Stimulated activated effector memory CD8-positive, alpha-beta T cell treated with anti-CD3 and anti-CD28 coated beads, Interleukin-12 subunit alpha, Interleukin-12 subunit beta, amount 100 ng/mL, for 72 hours (primary cell): ENCODE results near the gene LMO1.

ENCODE experiments used
- ATAC-seq: fragments of 150-1000 bp; cut with Tn5 transposase; 2 replicates; pipeline ENCODE4 v1.10.0; 2021
- DNase-seq, 2 donors: peaks; one replicate each; pipeline ENCODE4 v3.0.0; 2021 to 2022; ENCODE audit warnings: low spot score in 2 of 2
- H3K27ac Mint-ChIP-seq: one replicate; pipeline ENCODE4 v1.8.0; 2022; ENCODE audit warnings: mild to moderate bottlenecking, mixed read lengths
- H3K36me3 Mint-ChIP-seq: one replicate; pipeline ENCODE4 v1.8.0; 2022; ENCODE audit warnings: mild to moderate bottlenecking, mixed read lengths
- H3K4me1 Mint-ChIP-seq: one replicate; pipeline ENCODE4 v1.8.0; 2022; ENCODE audit warnings: mixed read lengths
- H3K4me3 Mint-ChIP-seq: one replicate; pipeline ENCODE4 v1.8.0; 2022; ENCODE audit warnings: mild to moderate bottlenecking, mixed read lengths
- H3K9me3 Mint-ChIP-seq: one replicate; pipeline ENCODE4 v1.8.0; 2022; ENCODE audit warnings: mixed read lengths

Gene LMO1

DNA sequence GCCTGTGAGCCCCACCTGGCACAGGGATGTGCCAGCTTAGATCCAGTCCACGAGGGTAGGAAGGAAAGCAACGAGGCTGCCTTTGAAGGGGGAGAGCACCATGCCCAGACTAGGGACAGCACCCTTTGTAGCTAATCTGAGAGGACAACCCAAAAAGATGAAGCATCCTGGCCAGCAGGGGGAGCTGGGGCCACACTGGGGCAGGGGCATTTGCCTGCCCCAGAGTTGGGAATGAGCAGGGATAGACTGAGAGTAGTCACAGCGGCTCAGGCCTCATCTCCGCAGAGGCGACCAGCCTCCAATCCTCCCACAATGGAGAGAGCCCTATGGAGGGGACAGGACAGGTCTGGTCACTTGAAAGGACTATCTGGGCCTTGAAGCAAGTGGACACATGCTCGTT, 16.4 kb downstream of the LMO1 start:
- DNase-seq (no peak), ATAC-seq (no peak)
- H3K9me3 Mint-ChIP-seq, result no peaks in the 10 kb centered on the region
- no peaks in the 10 kb centered on the region for H3K4me1 Mint-ChIP-seq
- no peaks in the 10 kb centered on the region for H3K36me3 Mint-ChIP-seq
- H3K4me3 Mint-ChIP-seq, result no peak overlapping the region
- H3K27ac Mint-ChIP-seq, result no peak overlapping the region

DNA sequence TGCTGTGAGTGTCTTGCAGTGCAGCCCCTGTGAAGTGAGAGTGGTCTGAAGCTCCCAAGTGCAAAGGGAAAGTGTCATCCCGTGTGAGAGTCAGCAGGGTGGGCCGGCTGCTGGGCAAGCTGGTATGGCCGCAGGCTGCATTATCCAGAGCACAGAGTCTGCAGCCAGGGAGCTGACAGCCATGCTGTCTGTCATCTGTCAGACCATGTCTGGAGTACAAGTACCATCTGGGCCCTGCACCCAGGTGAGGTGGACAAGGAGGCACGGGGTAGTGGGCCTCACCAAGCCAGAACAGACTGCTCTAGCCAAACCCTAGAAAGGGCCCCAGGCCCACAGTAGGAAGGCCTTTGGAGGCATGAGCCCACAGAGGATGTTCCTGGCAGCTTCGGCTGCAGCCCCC, 20.2 kb downstream of the LMO1 start:
- Mint-ChIP-seq H3K4me3 (no peak overlapping the region), H3K4me1 (no peaks in the 10 kb centered on the region), H3K9me3 (no peaks in the 10 kb centered on the region), H3K27ac (no peak overlapping the region), H3K36me3 (no peaks in the 10 kb centered on the region)
- ATAC-seq (no peak), DNase-seq (no peak)

DNA sequence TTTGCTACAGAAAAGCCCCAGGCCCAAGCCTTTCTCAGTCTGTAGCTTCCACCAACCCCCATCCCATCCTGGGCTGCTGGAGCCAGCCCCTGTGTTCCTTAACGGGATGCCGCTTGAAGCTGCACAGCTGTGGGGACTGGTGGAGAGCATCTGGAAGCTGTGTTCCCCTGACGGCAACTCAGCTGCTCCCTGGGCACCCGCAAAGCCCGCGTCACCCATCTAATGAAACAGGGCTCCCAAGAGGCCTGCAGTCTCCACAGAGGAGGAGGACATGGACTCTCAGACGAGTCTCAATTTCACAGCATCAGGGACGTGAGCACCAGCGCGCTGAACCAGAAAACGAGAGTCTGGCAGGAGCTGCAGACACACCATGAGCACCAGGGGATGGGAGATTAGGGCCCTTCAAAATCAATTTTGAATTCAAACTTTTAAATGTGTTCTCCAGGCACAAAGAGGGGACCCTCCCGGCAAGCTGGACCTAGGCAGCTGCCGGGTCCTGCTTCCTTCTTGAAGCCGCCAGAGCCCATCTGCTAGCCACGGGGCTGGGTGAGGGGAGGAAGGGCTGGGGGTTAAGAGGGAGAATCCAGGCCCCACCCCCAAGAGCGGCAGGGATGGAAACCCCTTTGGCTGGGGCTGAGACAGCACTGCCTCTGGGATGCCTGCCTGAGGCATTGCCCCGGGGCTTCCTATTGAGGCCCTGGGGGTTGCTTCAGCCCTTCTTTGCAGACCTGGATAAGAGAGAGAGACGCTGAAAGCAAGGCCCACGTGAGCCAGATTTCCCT, 21.0 kb downstream of the LMO1 start:
- DNase-seq (no peak), ATAC-seq (no peak)
- Mint-ChIP-seq H3K36me3 (no peaks in the 10 kb centered on the region), H3K27ac (no peak overlapping the region), H3K4me1 (no peaks in the 10 kb centered on the region), H3K4me3 (no peak overlapping the region), H3K9me3 (no peaks in the 10 kb centered on the region)

DNA sequence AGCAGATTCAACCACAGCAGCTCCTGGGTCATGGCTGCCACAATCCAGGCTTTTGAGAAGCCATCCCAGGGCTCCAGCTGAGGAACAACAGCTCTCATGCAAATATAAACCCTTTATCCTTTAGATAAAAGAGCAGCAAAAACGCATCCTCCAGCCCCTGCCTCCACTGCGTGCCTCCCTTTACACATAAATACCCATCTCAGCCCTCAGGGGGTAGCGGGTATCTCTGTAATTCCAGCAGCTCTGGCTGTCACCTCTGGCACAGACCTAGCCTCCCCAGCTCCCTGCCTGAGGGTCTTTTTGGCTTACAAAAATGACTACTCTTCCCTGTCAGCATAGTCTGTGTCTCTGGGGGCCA, 21.6 kb downstream of the LMO1 start:
- no peak overlapping the region for H3K27ac Mint-ChIP-seq
- H3K9me3 Mint-ChIP-seq, result no peaks in the 10 kb centered on the region
- no peaks in the 10 kb centered on the region for H3K4me1 Mint-ChIP-seq
- no peaks in the 10 kb centered on the region for H3K36me3 Mint-ChIP-seq
- no peak overlapping the region for H3K4me3 Mint-ChIP-seq
- no peak for ATAC-seq
- no peak for DNase-seq

DNA sequence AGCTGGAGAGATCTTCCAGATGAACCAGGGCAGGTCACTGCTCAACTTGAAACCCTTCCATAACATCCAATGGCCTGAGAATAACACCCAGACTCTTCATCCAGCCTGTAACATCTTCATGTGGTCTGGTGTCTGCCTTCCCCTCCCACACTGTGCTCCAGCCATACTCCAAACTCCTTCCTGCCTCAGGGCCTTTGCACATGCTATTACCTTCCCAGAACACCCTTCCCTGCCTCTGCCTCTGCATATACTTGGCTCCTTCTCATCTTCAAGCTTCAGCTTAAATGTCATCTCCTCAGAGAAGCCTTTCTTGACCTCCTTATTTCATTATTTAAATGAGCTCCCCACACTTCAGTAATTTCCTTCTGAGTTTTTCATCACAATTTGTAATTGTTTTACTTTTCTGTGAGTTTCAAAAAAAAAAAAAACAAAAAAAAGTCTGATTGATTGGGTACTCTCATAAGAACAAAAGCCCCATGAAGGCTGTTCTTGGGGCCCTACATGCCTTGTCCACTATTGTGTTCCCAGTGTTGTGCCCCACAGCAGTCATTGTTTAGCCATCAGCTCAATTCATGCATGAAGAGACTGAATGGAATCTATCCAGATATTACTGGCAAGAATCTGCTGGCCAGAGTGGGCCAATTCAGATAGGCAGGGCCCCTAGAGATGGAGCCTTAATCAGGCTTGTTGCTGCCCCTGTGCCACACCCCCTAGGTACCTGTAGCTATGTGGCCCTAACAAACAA, 22.1 kb downstream of the LMO1 start:
- Mint-ChIP-seq H3K36me3 (no peaks in the 10 kb centered on the region), H3K9me3 (no peaks in the 10 kb centered on the region), H3K4me1 (no peaks in the 10 kb centered on the region), H3K4me3 (no peak overlapping the region), H3K27ac (no peak overlapping the region)
- DNase-seq (no peak), ATAC-seq (no peak)

DNA sequence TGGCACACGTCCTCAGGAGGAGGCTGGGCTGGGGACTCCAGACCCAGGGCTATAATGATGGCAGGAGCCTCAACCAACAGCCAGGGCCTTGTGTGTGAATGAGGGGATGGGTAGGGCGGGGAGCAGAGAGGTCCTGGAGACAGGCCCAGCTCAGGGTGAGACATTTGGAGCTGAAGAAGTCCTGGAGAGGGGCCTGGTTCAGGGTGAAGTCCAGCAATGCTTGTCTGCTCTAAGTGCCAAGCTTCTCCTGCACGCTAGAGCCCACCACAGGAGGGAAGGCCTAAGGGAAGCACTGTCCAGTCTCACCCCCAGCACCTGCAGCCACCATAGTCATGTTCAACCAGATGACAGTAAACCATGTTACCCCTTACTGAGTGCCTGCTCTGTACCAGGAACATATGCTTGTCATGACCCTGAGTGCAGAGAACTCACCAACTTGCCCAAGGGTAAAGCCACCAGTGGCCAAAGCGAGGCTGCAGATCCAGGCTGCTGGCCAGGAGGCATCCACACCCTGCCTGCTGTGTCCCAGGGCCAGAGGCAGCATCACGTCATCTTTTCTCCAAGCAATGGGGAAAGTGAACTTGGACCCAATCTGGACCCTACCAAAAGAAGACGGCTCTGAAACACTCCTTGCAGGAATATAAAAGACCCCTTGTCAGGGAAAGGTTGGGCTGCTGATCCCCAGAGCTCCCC, 24.0 kb downstream of the LMO1 start:
- no peak for DNase-seq
- Mint-ChIP-seq H3K36me3 (no peaks in the 10 kb centered on the region), H3K9me3 (no peaks in the 10 kb centered on the region), H3K4me3 (no peak overlapping the region), H3K4me1 (peaks cover 7% of the 10 kb centered on the region), H3K27ac (no peak overlapping the region)
- peak; percentile 6 for ATAC-seq

DNA sequence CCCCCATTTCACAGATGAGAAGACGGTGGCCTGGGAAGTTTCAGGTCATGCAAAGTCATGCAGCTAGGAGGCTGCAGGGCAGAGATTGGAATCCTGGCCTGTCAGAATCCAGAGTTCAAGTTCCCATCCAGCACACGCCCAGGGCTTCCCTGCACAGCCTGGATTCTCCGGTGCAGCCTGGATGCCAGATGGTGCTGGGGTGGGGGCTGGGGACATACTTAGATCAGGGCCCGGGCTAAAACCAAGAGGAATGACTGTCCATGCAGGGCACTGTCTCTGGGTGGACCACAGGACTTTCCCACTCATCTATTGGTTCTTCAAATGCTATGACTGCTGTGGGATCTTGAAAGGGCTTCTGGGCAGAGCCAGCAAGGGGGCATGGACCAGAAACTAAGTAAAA, 24.6 kb downstream of the LMO1 start:
- peaks cover 12% of the 10 kb centered on the region for H3K4me1 Mint-ChIP-seq
- no peaks in the 10 kb centered on the region for H3K36me3 Mint-ChIP-seq
- H3K9me3 Mint-ChIP-seq, result no peaks in the 10 kb centered on the region
- DNase-seq, result no peak
- no peak overlapping the region for H3K4me3 Mint-ChIP-seq
- ATAC-seq, result no peak
- H3K27ac Mint-ChIP-seq, result no peak overlapping the region

DNA sequence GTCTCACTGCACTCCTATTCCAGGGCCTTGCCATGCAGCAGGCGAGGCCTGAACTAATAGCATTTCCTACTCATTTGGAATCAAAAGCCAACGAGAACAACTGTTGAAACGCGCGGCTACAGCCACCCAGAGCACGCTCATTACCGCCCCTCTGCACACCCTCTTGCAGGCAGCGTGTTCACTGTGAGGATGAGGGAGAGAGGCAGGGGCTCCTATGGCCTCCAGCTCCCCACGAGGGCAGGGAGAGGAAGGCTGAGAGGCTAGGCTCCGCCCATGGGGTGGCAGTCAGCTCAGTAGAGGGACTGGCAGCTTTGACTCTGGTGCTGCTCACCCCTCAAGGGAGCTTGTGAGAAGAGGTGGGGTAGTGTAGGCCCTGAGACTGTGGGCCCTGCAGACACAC, 26.2 kb downstream of the LMO1 start:
- no peak for ATAC-seq
- Mint-ChIP-seq H3K4me1 (peaks cover 12% of the 10 kb centered on the region), H3K36me3 (no peaks in the 10 kb centered on the region), H3K27ac (no peak overlapping the region), H3K4me3 (no peak overlapping the region), H3K9me3 (no peaks in the 10 kb centered on the region)
- DNase-seq, result no peak

DNA sequence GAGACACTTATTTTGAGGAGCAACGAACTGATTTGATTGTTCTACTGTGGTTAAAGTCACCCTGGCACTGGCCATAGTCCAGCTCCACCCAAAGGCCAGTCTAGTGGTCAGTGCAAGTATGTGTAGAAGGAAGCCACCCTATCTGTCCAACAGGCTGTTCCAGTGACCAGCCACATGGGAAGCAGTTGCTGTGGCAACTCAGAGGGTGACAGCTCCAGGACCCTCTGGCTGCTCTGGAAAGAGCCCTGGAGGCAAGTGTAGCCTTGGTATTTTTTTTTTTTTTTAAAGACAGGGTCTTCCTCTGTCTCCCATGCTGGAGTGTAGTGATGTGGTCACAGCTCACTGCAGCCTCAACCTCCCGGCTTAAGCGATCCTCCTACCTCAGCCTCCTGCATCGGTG, 27.8 kb downstream of the LMO1 start:
- DNase-seq, result no peak
- Mint-ChIP-seq H3K4me3 (no peak overlapping the region), H3K4me1 (peaks cover 12% of the 10 kb centered on the region), H3K27ac (no peak overlapping the region), H3K36me3 (no peaks in the 10 kb centered on the region), H3K9me3 (no peaks in the 10 kb centered on the region)
- ATAC-seq, result no peak

DNA sequence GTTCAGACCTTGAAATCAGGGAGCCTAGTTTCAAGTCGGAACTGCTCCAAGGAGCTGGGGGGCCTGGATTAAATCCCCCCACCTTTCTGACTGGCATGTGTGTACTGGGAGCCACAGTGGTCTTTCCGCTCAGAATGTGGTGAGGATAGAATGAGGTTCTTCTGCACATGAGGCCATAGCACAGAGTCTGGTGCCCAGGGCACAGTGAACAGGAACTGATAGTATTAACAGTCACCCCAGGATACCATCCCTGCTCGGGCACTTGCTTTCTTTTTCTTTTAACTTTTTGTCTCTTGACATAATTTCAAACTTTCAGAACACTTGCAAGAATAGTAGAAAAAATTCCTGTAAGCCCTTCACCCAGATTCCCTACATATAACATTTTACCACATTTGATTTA, 28.8 kb downstream of the LMO1 start:
- H3K36me3 Mint-ChIP-seq, result no peaks in the 10 kb centered on the region
- H3K27ac Mint-ChIP-seq, result no peak overlapping the region
- no peaks in the 10 kb centered on the region for H3K9me3 Mint-ChIP-seq
- ATAC-seq (no peak), DNase-seq (no peak)
- H3K4me3 Mint-ChIP-seq, result no peak overlapping the region
- peaks cover 12% of the 10 kb centered on the region for H3K4me1 Mint-ChIP-seq

DNA sequence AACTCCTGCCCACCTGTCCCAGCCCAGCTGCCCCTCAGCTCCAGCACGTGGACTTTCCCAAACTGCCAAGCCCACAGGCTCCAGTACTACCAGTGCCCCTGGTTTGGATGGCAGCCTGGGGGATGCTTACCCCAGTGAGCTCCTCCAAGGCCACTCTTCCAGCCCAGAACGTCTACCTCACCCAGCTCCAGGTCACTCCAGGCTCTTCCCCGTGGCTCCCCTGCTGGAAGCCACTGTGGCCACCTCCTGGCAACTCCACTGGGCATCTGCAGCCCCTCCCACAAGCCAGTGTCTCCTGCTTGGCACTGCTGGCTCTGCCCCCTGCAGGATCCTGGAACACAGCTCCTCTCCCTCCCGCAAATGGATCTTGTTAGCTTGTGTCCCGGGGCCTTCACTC, 29.3 kb downstream of the LMO1 start:
- Mint-ChIP-seq H3K4me1 (peaks cover 12% of the 10 kb centered on the region), H3K9me3 (no peaks in the 10 kb centered on the region), H3K27ac (no peak overlapping the region), H3K36me3 (no peaks in the 10 kb centered on the region), H3K4me3 (no peak overlapping the region)
- ATAC-seq, result no peak
- DNase-seq, result no peak

DNA sequence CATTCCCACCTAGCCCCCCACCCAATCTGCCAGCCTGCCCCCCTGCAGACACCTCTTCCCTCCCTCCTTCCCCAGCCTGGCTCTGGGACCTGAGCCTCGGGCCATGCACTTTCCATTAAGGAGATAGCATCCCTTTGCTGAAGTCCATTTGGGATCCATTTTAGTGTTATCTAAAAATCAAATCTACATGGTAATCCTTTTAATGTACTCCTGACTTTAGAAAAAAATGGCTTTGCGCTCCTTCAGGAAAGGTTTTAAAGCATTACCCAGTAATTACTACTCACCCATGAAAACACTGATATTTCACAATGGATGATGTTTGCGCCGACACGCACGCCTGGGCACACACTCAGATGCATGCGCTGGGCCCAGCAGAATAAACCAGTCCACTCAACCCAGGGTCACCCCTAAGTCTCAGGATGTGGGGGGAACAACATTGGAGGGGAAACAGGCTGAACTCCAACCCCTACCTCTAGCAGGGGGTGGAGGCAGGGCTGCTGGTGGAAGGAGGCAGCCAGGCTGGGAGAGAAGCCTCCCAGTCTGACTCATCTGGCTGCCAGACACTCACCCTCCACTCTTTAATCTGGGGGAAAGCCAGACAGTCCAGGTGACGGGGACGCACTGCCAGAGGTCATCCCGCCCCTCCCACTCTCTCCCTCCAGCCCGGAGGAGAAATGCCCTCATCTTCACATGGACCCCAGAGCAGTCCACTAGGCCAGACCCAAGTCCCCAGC, 29.8 kb downstream of the LMO1 start:
- H3K4me1 Mint-ChIP-seq, result peaks cover 12% of the 10 kb centered on the region
- no peaks in the 10 kb centered on the region for H3K9me3 Mint-ChIP-seq
- H3K36me3 Mint-ChIP-seq, result no peaks in the 10 kb centered on the region
- no peak overlapping the region for H3K27ac Mint-ChIP-seq
- DNase-seq (no peak), ATAC-seq (no peak)
- H3K4me3 Mint-ChIP-seq, result no peak overlapping the region

DNA sequence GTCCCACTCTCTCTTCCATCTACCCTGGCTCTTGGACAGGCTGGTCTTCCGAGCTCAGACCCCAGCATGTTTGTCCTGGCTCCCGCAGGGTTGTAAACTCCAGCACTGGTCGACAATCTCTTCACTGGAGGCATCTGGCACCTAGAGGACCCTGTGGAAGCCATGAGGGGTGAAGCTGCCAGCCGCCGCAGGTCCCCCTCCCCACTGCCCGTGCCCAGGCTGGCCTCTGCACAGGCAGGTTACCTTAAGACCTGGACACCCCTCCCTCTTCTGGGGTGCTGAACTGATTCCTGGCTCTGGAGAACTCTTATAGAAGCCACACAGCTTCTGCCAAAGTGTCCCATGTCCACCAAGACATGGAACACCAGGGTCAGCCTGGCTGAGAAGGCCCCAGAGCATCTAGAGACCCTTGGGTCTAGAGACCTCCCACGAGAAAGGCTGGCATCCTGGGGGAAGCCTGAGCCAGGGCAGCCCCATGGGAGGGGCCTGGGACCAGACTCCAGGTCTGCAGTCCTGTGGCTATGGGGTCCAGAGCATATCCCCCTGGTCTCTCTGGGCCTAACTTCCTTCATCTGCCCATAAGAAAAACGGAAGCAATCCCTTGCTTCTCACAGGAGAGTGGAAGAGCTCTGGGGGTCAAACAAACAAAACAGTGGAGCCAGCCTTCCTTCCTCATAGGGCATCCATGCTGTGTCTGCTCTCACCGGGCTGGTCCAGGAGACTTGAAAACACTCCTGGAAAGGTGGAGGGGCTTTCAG, 30.6 kb downstream of the LMO1 start:
- ATAC-seq, result no peak
- H3K36me3 Mint-ChIP-seq, result no peaks in the 10 kb centered on the region
- H3K9me3 Mint-ChIP-seq, result no peaks in the 10 kb centered on the region
- H3K27ac Mint-ChIP-seq, result no peak overlapping the region
- H3K4me1 Mint-ChIP-seq, result peaks cover 12% of the 10 kb centered on the region
- no peak for DNase-seq
- no peak overlapping the region for H3K4me3 Mint-ChIP-seq

DNA sequence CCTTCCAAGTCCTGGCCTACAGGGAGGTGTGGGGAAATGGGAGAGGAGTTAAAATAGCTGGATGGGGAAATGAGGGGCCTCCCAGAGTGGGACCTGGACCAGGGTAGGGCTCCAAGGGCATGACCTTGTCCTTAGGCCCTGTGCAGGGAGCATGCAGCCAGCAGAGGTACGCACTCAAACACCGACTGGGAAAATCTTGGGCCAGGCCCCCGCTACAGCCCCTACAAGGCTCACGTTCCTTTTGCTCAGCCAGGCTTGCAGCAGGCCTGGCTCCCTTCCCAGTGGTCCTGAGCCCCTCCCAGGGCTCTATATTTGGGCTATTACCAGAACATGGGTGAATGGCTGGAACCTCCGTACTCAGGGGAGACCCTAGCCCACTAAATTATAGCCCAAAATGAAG, 31.3 kb downstream of the LMO1 start:
- ATAC-seq (no peak), DNase-seq (no peak)
- Mint-ChIP-seq H3K4me1 (peaks cover 12% of the 10 kb centered on the region), H3K27ac (no peak overlapping the region), H3K9me3 (no peaks in the 10 kb centered on the region), H3K36me3 (no peaks in the 10 kb centered on the region), H3K4me3 (no peak overlapping the region)

DNA sequence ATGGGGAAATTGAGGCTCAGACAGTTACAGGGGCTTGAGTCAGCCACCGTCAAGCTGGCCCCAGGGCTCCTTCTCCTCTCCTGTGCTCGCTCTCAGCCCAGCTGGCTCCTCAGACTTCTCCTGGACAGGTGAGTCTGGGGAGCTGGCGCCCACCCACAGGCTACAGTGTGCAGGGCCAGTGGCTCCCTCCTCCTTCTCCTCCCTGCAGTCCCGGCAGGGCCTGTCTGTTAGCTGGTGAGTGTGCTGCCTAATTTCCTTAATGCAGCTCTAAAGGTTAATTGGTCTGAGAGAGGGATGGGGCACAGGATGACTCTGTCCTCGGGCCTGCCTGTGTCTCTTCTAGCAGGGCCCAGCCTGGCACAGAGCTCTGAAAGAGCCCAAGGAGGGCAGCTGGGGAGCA, 31.7 kb downstream of the LMO1 start:
- H3K4me1 Mint-ChIP-seq, result peaks cover 12% of the 10 kb centered on the region
- H3K9me3 Mint-ChIP-seq, result no peaks in the 10 kb centered on the region
- peak; percentile 1 for ATAC-seq

More for the DNA sequence above, 31.7 kb downstream of the LMO1 start:
- Mint-ChIP-seq H3K4me3 (no peak overlapping the region), H3K27ac (no peak overlapping the region), H3K36me3 (no peaks in the 10 kb centered on the region)
- no peak for DNase-seq
